ENCODE measurements around the gene FXYD5.

The FXYD5 gene

DNA sequence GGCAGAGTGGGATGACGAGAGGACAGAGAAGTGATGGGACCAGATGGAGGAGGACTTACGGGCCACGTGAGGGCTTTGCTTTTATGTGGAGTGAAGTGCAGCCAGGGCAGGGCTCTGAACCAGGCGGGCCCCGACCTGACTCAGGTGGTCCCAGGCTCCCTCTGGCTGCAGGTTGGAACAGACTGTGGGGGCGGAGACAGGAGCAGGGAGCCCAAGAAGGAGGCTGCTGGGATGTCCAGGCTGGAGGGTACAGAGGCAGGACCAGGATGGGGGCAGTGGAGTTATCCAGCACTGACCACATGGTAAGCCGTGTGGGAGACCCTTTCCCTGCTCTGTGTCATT, 2.1 kb downstream of the FXYD5 start:
- no peak for DNase-seq (ENCODE audit: low spot score)

DNA sequence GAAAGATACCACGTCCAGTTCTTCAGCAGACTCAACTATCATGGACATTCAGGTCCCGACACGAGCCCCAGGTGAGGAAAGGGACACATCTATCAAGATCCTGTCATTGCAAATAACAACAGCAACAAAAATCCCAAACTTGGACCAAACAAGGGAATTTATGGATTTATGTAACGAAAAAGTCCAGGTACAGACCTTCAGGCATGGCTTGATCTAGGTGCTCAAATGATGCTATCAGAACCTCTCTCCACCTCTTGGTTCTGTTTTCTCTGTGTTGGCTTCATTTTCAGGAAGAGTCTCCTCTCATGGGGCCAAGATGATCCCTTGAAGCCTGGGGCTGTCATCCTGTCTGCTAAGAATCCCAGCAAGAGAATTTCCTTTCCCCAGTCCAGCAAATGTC, 2.9 kb downstream of the FXYD5 start:
- no peak for DNase-seq (ENCODE audit: low spot score)

DNA sequence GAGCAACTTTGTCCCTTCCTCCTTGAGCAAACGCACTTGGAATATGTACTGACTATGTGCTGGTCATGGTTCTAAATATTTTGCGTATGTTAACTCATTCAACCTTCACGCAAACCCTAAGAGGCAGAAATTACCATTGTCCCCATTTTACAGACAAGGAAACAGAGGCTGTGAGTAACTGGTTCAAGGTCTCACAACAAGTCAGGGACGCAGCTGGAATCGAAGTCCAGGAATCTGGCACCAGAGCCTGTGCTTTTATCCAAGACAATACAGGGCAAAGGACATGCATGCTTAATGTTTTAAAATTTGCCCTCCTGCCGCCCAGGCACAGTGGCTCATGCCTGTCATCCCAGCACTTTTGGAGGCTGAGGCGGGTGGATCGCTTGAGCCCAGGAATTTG, 5.1 kb downstream of the FXYD5 start:
- DNase-seq (ENCODE audit: low spot score) = no peak

DNA sequence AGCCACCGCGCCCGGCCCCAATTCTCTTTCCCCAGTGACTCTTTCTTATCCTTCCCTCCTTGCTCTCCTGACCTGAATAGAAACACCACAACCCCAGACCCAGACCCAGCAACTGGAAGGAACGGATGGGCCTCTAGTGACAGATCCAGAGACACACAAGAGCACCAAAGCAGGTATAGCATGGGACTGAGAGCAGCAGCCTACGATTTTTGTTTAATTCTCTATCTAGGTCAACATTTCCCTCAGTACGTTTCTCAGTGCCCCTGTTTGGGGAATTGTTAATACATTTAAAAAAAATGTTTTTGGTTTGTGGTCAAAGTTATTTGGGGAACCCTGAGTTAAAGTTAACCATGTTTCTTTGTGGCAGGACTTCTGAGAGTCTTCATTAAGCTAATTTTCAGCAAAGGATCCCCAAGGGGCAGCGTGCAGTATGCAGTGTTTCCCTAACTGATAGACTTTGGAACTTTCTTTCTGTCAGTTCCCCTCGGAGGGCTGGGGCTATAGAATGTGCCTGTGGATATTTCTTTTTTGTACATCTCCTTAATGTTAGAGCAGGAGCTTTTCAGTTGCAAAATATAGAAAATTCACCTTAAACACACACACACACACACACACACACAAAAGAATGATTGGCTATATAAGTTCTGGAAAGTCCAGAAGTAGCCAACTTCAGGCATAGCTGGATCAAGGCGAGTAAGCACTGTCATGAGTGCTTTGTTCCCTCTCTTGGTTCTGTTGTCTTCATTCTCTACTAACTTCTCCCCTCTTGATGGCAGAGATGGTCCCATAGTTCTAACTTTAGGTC, 6.3 kb downstream of the FXYD5 start:
- DNase-seq (ENCODE audit: low spot score) = no peak

DNA sequence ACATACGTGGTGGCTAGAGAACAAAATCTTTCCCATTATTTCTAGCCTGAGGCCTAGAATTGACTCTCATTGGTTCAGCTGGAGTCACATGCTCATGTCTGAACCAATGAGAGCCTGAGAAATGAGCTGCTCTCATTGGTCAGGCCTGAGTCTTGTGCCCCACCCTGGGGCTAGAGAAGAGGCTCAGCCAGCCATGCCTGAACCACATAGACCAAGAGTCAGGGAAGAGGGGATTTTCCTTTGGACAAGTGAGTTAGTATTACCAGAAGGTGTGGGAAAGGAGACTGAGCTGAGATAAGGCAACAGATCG, 6.9 kb downstream of the FXYD5 start:
- no peak for DNase-seq (ENCODE audit: low spot score)

DNA sequence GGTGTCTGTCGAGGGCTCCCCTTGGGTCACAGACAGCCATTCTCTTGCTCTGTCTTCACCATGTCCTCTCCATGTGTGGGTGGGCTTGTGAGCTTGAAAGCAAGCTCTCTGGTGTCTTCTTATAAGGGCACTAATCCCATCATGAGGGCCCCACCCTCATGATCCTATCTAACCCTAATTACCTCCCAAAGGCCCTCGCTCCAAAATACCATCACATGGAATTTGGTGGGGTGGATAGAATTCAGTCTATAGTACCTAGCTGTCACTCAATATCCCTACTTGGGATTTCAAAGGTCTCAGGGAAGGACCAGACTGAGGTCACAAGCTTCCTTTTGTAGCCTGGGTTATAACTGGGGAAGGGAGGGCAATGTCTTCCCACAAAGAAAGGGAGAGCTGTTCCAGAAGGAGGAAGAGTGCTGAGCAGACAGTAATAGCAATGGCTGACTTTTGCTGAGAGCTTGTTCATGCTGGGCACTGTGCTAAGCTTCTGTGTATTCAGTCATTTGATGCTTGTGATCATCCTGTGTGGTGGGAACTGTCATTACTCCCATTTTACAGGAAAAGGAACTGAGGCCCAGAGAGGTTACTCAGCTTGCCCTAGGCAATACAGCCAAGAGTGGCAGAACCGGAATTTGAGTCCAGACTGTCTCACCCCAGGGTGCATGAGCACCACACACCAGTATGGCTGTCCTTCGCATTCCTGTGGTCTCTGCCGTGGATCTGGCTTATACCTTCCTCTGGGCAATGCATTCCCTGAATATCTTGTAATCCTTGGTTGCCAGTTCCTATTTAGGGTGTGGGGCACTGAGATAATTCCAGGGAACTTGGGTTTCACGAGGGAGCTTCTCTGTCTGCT, 8.2 kb downstream of the FXYD5 start:
- no peak for DNase-seq (ENCODE audit: low spot score)

DNA sequence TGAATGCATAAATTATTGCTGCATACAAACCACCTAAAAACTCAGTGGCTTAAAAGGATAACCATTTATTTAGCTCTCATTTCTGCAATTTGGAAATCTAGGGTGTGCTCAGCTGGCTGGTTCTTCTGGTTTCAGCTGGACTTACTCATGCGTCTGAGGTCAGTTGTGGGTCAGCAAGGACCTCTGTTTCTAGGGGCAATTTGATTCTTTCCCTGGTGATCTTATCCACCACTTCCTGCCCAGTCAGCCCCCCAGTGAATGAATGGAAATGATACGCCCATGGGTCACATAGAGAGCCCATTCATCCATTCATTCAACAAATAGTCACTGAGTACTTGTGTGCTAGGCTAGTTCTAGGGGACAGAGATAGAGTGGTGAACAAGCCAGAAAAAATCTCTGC, 9.9 kb downstream of the FXYD5 start:
- no peak for DNase-seq (ENCODE audit: low spot score)

DNA sequence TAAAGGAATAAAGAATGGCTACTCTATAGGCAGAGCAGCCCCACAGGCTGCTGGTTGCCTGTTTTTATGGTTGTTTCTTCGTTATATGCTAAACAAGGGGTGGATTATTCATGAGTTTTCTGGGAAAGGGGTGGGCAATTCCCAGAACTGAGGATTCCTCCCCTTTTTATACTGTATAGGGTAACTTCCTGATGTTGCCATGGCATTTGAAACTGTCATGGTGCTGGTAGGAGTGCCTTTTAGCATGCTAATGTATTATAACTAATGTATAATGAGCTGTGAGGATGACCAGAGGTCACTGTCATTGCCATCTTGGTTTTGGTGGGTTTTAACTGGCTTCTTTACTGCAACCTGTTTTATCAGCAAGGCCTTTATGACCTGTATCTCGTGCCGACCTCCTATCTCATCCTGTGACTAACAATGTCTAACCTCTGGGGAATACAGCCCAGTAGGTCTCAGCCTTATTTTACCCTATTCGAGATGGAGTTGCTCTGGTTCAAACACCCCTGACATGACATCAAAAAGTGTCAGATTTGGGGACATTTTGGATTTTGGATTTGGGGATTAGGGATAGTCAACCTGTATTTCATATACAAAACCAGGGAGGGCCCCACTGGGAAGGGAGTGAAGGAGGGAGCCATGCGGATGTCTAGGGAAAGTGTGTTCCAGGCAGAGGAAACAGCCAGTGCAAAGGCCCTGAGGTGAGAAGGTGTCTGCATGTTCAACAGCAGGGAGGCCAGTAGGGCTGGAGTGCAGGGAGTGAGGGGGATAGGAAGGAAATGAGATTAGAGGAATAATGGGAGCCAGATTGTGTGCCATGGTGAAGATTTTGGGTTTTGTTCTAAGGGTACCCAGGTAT, 10.9 kb downstream of the FXYD5 start:
- no peak for DNase-seq (ENCODE audit: low spot score)

DNA sequence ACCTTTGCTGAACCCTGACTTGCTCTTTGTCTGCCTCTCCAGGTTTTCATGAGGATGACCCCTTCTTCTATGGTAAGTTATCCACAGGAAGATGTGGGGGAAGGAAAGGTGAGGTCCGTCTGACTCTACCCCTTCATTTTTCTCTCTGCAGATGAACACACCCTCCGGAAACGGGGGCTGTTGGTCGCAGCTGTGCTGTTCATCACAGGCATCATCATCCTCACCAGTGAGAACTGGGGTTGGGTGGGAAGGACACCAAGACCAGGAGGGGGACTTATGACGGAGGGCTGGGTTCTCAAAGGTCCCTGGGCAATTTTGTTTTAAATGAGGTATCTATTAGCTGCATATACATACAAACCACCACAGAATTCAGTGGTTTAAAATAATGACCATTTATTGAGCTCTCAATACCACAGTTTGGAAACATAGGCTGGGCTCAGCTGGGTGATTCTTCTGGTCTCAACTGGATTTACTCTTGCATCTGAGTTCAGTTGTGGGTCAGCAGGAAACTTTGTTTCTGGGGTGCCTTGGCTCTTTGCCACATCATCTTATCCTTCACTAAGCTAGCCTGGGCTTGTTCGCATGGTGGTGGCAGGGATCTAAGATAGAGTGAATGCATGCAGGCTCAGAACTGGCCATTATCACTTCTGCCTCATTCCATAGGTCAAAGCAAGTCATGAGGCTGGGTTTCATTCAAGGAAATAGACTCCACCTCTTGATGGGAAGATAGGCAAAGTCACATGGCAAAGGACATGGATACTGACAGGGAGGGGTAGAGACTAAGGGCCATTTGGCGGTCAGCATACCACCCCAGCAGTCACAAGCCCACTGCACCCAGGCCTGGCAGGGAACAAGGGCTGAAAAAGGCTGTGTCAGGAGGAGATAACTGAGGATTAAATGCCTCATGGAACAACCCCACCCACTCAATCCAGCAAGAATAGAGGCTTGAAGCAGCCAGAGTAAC, 11.8 kb downstream of the FXYD5 start:
- no peak for DNase-seq (ENCODE audit: low spot score)

DNA sequence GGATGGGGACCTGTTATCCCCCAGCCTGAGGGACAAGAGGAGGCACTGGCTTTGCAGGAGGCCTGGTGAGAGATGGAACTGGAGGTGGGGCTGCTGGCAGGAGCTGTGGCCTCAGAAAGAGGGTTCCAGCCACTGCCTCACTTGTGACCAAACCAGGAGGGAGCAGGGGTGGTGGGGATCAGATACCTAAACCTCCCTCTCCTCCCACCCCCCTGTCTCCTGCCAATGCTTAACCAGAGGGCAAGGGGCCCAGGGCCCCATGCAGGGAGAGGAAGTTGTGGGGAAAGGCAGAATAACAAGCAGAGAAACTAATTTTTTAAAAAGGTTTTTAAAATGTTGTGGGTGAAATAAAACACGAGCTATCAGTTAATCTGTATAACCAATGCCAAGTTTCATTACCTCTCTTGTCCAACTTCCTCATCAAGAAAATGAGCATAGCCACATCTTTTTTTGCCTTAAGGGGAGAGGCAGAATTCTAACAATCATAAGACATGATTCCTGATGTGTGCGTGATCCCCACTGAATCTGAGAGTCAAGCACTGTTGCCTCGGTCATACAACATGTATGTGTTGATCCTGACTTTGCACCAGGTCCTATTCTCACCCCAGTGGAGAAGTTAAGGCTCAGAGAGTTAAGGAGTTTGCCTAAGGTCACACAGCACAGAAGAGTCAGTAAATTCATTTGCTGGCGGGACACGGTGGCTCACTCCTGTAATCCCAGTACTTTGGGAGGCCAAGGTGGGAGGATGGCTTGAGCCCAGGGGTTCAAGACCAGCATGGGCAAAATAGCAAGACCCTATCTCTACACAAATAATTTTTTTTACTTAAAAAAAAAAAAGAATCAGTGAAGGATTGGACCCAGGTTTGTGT, 12.9 kb downstream of the FXYD5 start:
- DNase-seq (ENCODE audit: low spot score) = no peak

DNA sequence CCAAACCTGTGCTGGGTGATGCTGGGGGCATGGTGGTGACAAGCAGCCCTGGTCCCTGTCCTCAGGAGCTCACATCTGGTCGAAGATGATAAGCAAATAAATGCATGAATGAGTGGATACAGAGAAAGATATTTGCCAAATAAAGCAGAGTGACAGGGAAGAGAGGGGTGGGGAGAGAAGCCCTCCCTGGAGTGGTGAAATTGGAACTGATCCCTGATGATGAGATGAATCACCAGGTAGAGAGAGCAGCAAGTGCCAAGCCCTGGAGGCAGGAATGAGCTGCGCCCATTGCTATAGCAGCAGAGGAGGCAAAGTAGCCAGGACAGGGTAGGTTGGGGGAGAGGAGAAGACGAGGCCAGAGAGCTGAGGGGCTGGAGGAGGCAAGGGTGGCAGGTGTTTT, 13.7 kb downstream of the FXYD5 start:
- DNase-seq (ENCODE audit: low spot score) = no peak

DNA sequence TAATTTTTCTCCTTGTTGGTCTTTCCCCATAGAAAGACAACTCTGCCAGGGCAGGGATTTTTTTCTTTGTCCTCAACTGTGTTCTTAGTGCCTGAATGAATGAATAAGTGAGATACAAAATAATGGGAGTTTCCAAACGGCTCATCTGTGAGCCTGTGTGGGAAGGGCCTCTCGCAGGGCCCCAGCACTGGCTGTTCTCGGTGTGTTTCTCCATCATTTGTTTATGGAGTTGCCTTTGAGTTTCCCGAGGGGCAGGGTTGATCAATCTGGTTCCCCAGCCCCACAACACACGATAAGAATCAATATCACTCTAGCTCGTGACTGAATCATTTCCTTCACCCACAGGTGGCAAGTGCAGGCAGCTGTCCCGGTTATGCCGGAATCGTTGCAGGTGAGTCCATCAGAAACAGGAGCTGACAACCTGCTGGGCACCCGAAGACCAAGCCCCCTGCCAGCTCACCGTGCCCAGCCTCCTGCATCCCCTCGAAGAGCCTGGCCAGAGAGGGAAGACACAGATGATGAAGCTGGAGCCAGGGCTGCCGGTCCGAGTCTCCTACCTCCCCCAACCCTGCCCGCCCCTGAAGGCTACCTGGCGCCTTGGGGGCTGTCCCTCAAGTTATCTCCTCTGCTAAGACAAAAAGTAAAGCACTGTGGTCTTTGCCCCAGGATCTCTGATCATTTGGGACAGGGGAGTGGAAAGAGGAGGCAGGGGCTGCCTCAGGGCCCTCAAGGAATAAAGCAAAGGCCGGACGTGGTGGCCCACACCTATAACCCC, 14.9 kb downstream of the FXYD5 start:
- no peak for DNase-seq (ENCODE audit: low spot score)

DNA sequence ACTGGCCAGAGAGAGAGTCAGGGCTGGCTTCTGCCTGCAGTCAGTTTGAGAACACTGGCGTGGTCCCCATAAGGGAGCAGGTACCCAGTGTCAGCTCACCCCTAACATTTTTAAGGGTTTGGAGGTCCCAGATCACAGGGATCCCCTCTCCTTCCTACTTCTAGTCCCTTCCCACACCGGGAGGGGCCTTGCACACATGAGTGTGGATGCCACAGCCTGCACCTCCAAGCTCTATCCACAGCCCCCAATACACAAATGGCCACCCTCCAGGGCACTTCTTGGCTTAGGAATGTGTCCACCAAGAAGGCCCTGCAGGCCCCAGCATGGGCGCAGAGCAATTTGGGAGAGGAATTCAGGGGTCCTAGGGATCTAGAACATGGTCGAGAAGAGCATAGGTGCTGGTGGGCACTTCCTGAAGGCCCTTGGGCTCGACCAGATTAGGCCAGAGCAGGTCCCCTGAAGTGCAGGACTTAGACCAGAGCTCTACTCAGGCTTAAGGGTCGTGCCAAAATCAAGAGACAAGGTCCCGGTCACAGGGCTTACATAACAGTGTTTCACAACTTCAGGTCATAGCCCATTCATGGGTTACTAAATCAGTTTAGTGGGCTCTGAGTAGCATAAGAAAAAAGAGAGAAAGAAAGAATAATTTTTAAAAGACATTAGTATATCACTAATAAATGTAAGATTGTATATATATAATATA, 16.0 kb downstream of the FXYD5 start:
- no peak for DNase-seq (ENCODE audit: low spot score)

DNA sequence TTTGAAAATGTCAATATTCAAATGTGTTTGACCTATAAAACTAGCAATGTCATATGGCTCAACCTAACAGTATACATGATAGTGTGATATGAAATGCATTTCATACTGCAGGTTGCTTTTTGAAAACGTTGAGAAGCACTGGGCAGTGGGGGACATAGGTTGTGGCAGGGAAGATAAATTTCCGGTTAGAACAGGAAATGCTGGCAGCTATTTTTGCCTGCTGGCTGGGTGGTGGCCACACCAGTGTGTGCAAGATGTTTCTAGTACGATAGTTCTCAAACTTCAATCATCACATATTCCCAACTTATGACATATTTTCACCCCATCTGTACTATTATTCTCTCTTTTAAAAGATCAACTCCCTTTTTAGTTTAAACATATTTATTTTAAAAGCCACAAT, 17.2 kb downstream of the FXYD5 start:
- DNase-seq (ENCODE audit: low spot score) = no peak

DNA sequence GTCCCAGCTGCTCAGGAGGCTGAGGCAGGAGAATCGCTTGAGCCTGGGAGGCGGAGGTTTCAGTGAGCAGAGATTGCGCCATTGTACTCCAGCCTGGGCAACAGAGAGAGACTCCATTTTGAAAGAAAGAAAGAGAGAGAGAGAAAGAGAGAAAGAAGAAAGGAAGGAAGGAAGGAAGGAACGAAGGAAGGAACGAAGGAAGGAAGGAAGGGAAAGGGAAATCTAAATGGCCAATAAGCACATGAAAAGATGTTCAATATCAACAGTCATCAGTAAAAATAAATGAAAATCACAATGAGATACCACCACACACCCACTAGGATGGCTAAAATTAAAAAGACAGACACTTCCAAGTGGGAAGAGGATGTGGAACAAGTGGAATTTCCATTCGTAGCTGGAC, 19.7 kb downstream of the FXYD5 start:
- DNase-seq (ENCODE audit: low spot score) = no peak

DNA sequence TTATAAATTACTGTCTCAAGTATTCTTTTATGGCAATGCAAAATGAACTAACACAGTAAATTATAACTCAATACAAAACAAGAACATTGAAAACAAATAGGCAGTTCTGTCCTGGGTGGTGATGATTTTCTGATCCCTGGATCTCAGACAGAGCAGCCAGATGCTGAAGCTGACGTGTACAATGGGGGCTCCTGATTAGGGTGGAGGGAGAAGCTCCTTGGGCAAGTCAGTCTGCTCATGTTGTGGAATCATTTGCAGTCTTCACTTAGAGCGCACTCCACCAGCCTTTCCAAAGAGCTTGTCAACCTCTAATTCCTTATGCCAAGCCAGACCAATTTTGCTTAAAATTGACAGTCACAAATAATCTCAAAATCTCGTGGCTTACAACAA, 21.6 kb downstream of the FXYD5 start:
- no peak for DNase-seq (ENCODE audit: low spot score)

DNA sequence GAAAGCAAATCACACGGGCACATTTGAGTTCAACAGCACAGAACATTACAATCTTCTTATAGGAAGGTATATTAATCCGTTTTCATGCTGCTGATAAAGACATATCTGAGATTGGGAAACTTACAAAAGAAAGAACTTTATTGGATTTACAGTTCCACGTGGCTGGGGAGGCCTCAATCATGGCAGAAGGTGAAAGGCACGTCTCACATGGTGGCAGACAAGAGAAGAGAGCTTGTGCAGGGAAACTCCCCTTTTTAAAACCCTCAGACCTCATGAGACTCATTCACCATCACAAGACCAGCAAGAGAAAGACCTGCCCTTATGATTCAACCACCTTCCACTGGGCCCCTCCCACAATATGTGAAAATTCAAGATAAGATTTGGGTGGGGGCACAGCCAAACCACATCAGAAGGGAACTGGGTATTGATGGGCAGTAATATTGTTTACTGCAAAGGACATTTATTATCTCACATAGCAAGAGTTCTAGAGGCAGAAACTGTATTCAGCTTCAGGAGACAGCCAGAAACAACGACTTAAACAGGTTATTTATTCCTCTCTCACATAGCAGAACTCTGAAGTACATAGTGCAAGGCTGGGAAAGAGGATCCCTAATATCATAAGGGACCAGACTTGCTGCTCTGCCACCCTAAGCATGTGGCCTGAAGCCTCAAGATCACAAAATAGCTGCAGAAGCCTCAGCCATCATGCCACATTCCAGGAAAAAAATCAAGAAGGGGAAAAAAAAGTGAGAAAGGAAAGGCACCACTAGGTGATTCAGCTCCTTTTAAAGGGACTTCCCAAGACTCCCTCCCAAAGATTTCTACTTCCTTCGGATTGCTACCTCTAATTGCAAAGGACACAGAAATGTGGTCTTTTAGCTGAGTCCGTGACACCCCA, 23.1 kb downstream of the FXYD5 start:
- DNase-seq (ENCODE audit: low spot score) = no peak

DNA sequence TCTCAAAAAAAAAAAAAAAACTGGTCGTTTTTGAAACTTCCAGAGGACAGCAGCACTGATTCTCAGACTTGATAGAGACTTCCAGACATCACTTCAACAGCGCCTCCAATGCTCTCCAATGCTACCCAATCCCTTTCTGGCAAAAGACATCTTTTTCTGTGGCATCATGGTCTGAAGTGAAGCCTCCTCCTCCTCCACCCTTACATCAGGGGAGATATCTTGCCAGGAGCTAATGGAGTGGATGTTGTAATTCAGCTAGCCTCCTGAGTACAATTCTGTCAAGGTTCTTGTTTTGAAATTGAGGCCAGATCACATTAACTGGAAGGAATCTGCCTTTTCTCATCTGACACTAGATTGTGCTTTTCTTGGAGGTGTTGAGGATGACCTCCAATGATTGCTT, 24.2 kb downstream of the FXYD5 start:
- no peak for DNase-seq (ENCODE audit: low spot score)
